GM19452 (cell line): Measurements from ENCODE around the gene PIK3C2G.

Source experiments
- ATAC-seq: cut with Tn5 transposase; IDR thresholded peaks from one replicate; pipeline ENCODE4 v1.9.1; 2021; ENCODE audit not compliant: unreplicated experiment

The PIK3C2G gene

GRCh38 chr12:18415227-18415626 lies 153.9 kb downstream of the PIK3C2G start:
- ATAC-seq, result no peak

DNA sequence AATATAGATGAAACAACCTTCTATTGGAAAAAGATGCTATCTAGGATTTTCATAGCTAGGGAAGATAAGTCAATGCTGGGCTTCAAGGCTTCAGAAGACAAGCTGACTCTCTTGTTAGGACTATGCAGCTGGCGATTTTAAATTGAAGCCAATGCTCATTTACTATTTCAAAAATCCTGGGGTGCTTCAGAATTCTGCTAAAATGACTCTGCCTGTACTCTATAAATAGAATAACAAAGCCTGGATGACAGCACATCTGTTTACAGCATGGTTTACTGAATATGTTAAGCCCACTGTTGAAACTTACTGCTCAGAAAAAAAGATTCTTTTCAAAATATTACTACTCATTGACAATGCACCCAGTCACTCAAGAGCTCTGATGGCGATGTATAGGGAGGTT lies 155.1 kb downstream of the PIK3C2G start:
- ATAC-seq, result no peak

- ATAC-seq, result no peak
Measured at GRCh38 chr12:18419311-18419710, 158.0 kb downstream of the PIK3C2G start.

DNA sequence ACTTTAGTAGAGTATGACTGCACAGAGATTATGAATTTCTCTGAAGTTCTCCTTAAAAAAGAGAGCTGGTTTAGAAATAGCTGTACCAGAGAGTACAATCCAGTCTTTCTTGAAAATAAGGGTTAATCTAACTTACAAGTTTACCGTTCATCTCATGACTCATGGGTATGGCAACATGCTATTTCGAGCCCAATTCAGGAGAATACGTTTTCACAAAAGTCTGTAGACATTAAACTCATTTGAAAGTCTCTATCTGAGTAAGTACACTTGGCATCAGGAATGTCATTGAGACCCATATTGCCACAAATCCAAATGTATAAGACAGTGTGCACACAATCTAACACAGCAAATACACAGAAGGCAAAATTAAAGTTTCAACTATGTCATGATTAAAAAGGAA lies 160.5 kb downstream of the PIK3C2G start:
- no peak for ATAC-seq

GRCh38 chr12:18422871-18423270 lies 161.6 kb downstream of the PIK3C2G start:
- no peak for ATAC-seq

- ATAC-seq, result no peak
Measured at GRCh38 chr12:18424857-18425256, 163.5 kb downstream of the PIK3C2G start.

DNA sequence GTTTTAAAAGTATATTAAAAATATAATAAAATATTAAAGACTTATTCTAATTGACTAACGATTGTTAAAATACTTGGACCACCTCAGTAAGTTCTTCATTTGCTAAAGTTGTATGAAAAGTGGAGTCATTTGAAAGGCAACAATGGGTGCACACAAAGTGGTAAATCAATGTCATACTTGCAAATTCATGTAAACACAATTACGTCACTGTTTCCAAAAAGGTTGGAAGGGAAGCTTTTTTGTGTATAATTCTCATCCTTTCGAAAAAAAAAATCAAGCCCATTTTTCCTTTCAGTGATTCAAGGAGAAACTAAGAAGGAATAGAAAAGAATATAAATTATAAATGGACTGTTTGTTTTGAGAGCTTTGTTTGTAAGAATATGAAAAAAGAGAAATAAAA lies 166.2 kb downstream of the PIK3C2G start:
- ATAC-seq, result no peak

GRCh38 chr12:18428416-18428815 lies 167.1 kb downstream of the PIK3C2G start:
- no peak for ATAC-seq

- ATAC-seq, result no peak
Measured at GRCh38 chr12:18429366-18429765, 168.0 kb downstream of the PIK3C2G start.

DNA sequence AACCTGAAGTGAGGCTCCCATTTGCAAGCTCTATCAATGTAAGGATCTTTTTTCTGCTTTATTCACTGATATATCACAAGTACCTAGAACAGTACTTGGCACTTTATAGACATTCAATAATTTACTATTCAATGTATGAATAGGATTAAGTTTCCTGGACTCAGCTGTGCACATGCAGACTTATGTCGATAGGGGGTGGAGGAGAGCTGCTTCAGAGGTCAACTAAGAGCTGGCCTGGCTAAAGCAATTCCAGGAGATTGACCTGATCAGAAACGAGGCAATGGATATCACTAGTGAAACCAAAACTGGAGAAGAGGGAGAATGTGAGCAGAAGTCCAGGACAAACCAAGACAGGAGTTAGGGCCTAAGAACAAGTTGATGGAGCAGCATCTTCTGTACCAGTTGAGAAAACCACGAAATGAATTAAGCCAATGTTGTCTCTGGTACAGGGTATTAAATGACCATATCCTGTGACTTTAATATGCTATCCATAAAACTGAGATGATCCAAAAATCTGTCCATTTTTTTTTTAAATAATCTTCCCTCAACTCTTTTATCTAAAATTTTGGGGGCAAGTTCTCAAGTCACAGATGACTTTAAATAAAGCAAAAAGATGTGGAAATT lies 169.2 kb downstream of the PIK3C2G start:
- no peak for ATAC-seq

- no peak for ATAC-seq
Measured at GRCh38 chr12:18431771-18432170, 170.5 kb downstream of the PIK3C2G start.

DNA sequence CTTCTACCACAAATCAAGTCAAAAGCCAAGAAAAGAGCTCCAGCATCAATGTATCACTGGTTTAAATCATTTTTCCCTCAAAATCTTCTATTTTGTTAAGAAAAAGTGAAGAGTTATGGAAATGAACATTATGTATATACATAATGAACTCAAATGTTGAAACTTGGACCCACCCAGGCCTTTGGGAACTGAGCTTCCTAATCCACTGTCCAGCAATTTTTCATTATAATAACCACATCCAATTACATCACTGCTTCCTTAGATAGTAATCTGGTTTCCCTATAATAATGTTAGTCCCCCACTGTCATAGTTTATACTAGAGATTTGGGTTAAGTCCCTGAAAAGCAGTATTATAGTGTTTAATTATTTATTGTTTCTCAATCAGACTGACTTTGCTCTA lies 170.9 kb downstream of the PIK3C2G start:
- ATAC-seq, result no peak

DNA sequence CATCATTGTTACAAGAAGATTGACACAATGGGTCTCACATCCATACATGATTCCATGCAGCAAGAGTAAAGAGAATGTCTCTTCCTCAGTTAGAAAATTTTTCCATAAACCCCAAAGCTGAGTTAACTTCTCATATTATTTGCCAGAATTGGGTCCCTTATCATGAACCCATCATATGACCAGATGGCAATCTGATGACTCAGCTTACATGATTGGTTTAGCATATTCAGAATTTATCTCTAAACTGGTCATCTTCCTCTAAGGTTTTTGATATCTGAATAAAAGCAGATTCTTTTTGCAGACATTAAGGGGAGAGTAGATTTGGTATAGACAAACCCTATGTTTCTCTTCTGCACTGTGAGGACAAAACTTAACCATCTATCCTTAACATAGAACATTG lies 174.9 kb downstream of the PIK3C2G start:
- ATAC-seq, result no peak

DNA sequence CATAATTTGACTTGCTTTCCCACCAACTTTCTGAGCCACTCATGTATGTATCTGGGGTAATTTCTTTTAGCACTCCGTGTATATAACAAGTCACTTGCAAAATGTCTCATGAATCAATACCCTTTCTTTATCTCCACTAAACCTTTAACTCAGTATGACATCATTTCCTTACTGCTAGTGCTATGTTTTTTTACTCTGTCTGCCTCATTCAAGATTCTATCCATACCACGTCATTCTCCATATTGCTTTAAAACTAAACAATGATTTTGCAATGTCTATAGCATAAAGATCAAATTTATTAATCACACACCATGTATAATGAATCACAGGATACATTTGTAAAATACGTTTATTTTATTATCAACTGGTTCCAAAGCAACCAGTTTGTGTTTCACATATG lies 178.2 kb downstream of the PIK3C2G start:
- ATAC-seq, result no peak

- no peak for ATAC-seq
Measured at GRCh38 chr12:18443768-18444437, 182.6 kb downstream of the PIK3C2G start.

DNA sequence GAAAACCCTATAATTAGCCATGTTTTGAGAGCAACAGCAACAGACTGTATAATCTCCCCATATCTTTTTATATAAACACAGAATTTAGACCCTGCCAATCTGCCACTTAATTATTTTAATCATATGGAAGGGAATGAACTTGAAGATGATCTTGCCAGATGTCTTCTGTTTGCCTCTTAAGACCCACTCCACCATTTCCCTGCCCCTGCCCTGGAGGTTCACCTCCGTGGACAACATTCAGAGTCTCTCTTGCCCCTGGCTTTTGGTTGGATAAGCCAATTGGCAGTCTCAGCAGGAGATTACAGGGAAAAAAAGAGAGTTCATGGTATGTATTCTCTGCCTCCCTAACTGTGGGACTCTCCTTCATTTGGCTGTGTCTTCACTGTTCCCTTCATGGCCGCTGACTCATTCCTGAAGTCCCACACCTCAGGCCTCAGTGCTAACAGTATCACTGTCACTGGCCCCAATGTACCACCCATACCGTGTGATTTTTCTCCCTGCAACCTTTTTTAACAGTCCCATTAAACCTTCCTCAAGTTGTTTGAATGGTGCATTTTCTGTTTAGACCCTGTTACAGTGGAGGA lies 184.8 kb downstream of the PIK3C2G start:
- no peak for ATAC-seq

DNA sequence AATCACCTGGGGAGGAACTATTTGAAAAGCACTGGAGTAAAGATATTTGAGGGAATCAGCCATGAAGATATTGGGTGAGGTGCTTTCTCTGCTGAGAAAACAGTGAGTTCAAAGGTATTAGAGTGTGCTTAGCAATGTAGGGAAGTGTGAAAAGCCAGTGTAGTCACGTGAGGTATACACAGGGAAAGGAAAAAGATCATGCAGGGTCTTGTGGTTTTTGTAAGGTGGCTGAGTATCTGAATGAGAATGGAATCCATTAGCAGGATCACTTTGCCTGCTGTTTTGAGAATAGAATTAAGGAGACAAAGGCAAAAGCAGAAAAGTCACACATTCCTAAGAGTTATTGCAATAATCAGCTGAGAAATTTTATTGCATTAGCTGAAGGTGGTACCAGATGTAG lies 193.0 kb downstream of the PIK3C2G start:
- no peak for ATAC-seq

DNA sequence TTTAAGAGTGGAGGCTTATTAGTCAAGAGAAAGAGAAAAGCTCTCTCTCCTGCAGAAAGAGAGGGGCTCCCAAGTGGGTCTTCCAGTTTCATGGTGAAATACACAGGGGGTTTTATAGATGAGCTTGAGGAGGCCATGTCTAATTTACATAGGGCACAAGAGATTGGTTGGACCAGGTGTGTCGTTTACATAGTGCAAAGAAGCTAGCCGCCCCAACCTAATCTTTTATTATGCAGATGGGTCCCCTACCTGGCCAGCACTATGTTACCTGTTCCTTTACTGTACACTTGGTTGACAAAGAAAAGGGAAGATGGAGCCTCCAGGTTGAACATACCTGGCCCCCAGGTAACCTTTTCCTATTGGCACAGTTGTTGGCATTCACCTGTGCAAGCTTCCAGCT lies 195.0 kb downstream of the PIK3C2G start:
- ATAC-seq, result no peak

- ATAC-seq, result no peak
Measured at GRCh38 chr12:18457362-18457761, 196.0 kb downstream of the PIK3C2G start.

DNA sequence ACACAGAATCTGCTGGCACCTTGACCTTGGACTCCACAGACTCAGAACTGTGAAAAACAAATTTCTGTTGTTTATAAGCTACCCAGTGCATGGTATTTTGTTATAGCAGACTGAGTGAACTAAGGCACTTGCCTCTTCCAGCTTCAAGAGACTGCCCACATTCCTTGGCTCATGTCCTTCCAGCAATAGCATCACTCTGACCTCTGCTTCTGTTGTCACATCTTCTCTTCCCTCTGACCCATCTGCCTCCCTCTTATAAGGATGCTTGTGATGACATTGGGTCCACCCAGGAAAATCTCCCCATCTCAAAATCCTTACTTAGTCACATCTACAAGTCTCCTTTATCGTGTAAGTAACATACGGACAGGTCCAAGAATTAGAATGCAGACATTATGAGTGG lies 200.4 kb downstream of the PIK3C2G start:
- no peak for ATAC-seq

- ATAC-seq, result no peak
Measured at GRCh38 chr12:18462442-18462841, 201.1 kb downstream of the PIK3C2G start.

GRCh38 chr12:18467620-18468245 lies 206.4 kb downstream of the PIK3C2G start:
- no peak for ATAC-seq
